HepG2 (cell line): ENCODE data around the gene HSPA1A. TPM values are rescaled to one million over a fixed set of nuclear protein-coding genes. Genes with fewer than 3 reads are reported as not detected.

Experiments used
- AGO2 ChIP-seq: fragments of 200-400 bp; formaldehyde crosslinking; optimal IDR thresholded peaks from 2 replicates; pipeline ENCODE3; 2017; ENCODE audit warnings: mild to moderate bottlenecking, low read depth, low read length, moderate library complexity
- CCAR2 ChIP-seq: fragments of 200-400 bp; formaldehyde crosslinking; optimal IDR thresholded peaks from 2 replicates; pipeline ENCODE3; 2018; ENCODE audit warnings: low read depth, mild to moderate bottlenecking, low read length, moderate library complexity
- DNMT3B ChIP-seq: conservative IDR thresholded peaks from 2 replicates; pipeline ENCODE4 v1.6.1; 2016; ENCODE audit warnings: missing biosample characterization, control low read depth
- GFI1 ChIP-seq: sonication (generic); formaldehyde crosslinking; IDR thresholded peaks from 2 replicates; pipeline ENCODE4 v1.5.0; 2020; ENCODE audit warnings: missing genetic modification reagents, mild to moderate bottlenecking, borderline replicate concordance
- HDAC2 ChIP-seq: sonication (generic); formaldehyde crosslinking; IDR thresholded peaks from 2 replicates; pipeline ENCODE4 v1.4.0; 2020; ENCODE audit warnings: missing genetic modification reagents
- KDM5B ChIP-seq: sonication (generic); formaldehyde crosslinking; IDR thresholded peaks from 2 replicates; pipeline ENCODE4 v1.4.0; 2020; ENCODE audit warnings: missing genetic modification reagents, mild to moderate bottlenecking, borderline replicate concordance
- MZF1 ChIP-seq: sonication (generic); formaldehyde crosslinking; IDR thresholded peaks from 2 replicates; pipeline ENCODE4 v1.8.1; 2023; ENCODE audit warnings: mild to moderate bottlenecking, missing genetic modification reagents, borderline replicate concordance
- NKX3-1 ChIP-seq: sonication (generic); formaldehyde crosslinking; IDR thresholded peaks from 2 replicates; pipeline ENCODE4 v1.5.0; 2020; ENCODE audit warnings: missing genetic modification reagents
- ONECUT2 ChIP-seq: sonication (generic); formaldehyde crosslinking; IDR thresholded peaks from 2 replicates; pipeline ENCODE4 v1.4.0; 2020; ENCODE audit warnings: missing genetic modification reagents
- RXRB ChIP-seq: IDR thresholded peaks from 2 replicates; pipeline ENCODE4 v1.6.1; 2016; ENCODE audit warnings: borderline replicate concordance, missing genetic modification reagents, missing compliant biosample characterization
- SYNCRIP ChIP-seq: fragments of 200-400 bp; formaldehyde crosslinking; IDR thresholded peaks from 2 replicates; pipeline ENCODE4 v1.6.1; 2018; ENCODE audit warnings: mild to moderate bottlenecking, low read depth, low read length; ENCODE audit not compliant: insufficient read depth
- YEATS4 ChIP-seq: sonication (generic); formaldehyde crosslinking; IDR thresholded peaks from 2 replicates; pipeline ENCODE4 v1.4.0; 2020; ENCODE audit warnings: missing genetic modification reagents, borderline replicate concordance
- ZNF251 ChIP-seq: sonication (generic); formaldehyde crosslinking; IDR thresholded peaks from 2 replicates; pipeline ENCODE4 v1.9.0; 2021; ENCODE audit warnings: mild to moderate bottlenecking, missing genetic modification reagents
- ZNF678 ChIP-seq: sonication (generic); formaldehyde crosslinking; IDR thresholded peaks from 2 replicates; pipeline ENCODE4 v1.4.0; 2020; ENCODE audit warnings: mild to moderate bottlenecking, missing genetic modification reagents
- ZNF724P ChIP-seq: sonication (generic); formaldehyde crosslinking; IDR thresholded peaks from 2 replicates; pipeline ENCODE4 v1.8.0; 2022; ENCODE audit warnings: missing genetic modification reagents, borderline replicate concordance
- polyA plus RNA-seq, 8 experiments: library from polyadenylated mRNA; depleted of rRNA in 3 of 8; stranded (reverse) in 7 of 8; unstranded in 1 of 8; fragments of >200 nt; fragmentation: Illumina TruSeq in 4 of 8; extraction: Trizol in 4 of 8; gene quantifications; 2 replicates each; pipeline versions ENCODE4 v1.2.1 to v1.2.3, GENCODE V29; 2011 to 2016; ENCODE audit warnings: low read depth in 4 of 8, missing spikeins in 1 of 8, mixed read lengths in 1 of 8; ENCODE audit not compliant: insufficient read depth in 1 of 8
- total RNA-seq, 5 experiments: library from RNA; depleted of rRNA; stranded (reverse); fragments of >200 nt; fragmentation: Illumina TruSeq; extraction: Trizol; gene quantifications; 2 replicates each; pipeline ENCODE4 v1.2.3, GENCODE V29; 2016; ENCODE audit warnings: low read depth in 1 of 5
- TF ChIP-seq, protein P1 (sequence below): sonication (generic); formaldehyde crosslinking; IDR thresholded peaks from 2 replicates; pipeline ENCODE4 v1.5.1; 2020; ENCODE audit warnings: mild to moderate bottlenecking, moderate library complexity, missing genetic modification reagents
- TF ChIP-seq, protein P2 (sequence below): conservative IDR thresholded peaks from 2 replicates; pipeline ENCODE4 v1.6.1; 2018; ENCODE audit warnings: missing genetic modification reagents
- TF ChIP-seq, protein P3 (sequence below): sonication (generic); formaldehyde crosslinking; IDR thresholded peaks from 2 replicates; pipeline ENCODE4 v1.8.0; 2022; ENCODE audit warnings: mild to moderate bottlenecking, missing genetic modification reagents, moderate library complexity
- TF ChIP-seq, protein P4 (sequence below): sonication (generic); formaldehyde crosslinking; IDR thresholded peaks from 2 replicates; pipeline ENCODE4 v1.8.1; 2022; ENCODE audit warnings: mild to moderate bottlenecking, missing genetic modification reagents
- TF ChIP-seq, protein P5 (sequence below): sonication (generic); formaldehyde crosslinking; IDR thresholded peaks from 2 replicates; pipeline ENCODE4 v1.9.0; 2021; ENCODE audit warnings: missing genetic modification reagents, borderline replicate concordance
- TF ChIP-seq, protein P6 (sequence below): sonication (generic); formaldehyde crosslinking; IDR thresholded peaks from 2 replicates; pipeline ENCODE4 v1.8.0; 2022; ENCODE audit warnings: mild to moderate bottlenecking, missing genetic modification reagents

Gene HSPA1A
- total and polyA plus RNA-seq, 2 of the 13 experiments (the other 11 are each of a cell fraction or from before 2014, with no cell fraction given), result 44.5 to 85.0 TPM

DNA sequence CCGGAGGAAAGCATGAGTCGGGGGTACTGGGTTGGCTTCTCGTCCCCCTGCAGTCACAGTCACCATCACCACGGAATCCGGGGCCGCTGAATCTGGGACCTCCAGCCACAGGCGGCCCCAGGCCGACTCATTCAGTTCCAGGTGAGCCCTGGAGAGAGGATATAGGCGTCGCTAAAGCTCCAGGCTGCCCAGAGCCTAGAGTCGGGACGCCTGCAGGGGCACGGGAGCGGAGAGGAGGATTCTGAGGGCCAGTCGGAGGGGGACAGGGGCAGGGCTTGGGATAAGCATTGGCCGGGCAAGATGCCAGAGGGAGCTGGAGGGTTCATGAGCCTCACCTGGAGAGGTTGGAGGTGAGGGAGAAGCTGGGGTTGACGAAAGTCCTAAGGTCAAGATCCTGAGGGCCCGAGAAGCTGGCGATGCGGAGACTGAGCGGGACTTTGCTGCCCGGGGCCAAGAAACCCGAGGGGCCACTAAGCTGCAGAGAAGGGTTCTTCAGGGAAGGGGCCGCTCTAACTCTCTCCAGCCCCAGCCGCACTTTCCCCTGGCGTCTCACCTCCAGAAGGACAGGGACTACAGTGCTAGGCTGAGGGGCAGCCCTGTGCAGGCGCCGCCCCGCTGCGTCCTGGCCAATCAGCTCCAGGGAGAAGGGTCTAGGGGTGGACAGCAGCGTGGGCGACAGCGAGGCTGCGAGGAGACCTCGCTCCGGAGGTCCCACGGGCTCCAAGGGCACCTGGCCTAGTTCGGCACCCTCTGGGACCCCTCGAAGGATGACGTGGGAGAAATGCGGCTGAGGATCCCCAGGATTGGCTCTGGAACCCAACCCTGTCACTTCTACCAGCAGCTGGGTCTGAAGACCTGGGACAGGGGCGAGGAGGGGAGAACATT lies 49.2 kb upstream of the HSPA1A start (continued):
- TF ChIP-seq RXRB (CRISPR knock-in tag) (0 out of 2 replicates have a peak, but pooled peaks have one; percentile 31), YEATS4 (peak; percentile 52; the same call in 1 of the 2 replicates), HDAC2 (CRISPR knock-in tag) (0 out of 2 replicates have a peak, but pooled peaks have one; percentile 46), KDM5B (peak; percentile 63), AGO2 (no peak), MZF1 (CRISPR knock-in tag) (no peak), ZNF678 (no peak), GFI1 (CRISPR knock-in tag) (peak; percentile 66; the same call in 1 of the 2 replicates), ONECUT2 (no peak), CCAR2 (no peak), NKX3-1 (no peak), ZNF251 (CRISPR knock-in tag) (no peak), DNMT3B (CRISPR knock-in tag) (no peak), SYNCRIP (no peak), ZNF724P (CRISPR knock-in tag) (0 out of 2 replicates have a peak, but pooled peaks have one; percentile 15)
- TF ChIP-seq, protein P1, sequence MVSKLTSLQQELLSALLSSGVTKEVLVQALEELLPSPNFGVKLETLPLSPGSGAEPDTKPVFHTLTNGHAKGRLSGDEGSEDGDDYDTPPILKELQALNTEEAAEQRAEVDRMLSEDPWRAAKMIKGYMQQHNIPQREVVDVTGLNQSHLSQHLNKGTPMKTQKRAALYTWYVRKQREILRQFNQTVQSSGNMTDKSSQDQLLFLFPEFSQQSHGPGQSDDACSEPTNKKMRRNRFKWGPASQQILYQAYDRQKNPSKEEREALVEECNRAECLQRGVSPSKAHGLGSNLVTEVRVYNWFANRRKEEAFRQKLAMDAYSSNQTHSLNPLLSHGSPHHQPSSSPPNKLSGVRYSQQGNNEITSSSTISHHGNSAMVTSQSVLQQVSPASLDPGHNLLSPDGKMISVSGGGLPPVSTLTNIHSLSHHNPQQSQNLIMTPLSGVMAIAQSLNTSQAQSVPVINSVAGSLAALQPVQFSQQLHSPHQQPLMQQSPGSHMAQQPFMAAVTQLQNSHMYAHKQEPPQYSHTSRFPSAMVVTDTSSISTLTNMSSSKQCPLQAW, result peak; percentile 33; the same call in 1 of the 2 replicates
- TF ChIP-seq, protein P2, sequence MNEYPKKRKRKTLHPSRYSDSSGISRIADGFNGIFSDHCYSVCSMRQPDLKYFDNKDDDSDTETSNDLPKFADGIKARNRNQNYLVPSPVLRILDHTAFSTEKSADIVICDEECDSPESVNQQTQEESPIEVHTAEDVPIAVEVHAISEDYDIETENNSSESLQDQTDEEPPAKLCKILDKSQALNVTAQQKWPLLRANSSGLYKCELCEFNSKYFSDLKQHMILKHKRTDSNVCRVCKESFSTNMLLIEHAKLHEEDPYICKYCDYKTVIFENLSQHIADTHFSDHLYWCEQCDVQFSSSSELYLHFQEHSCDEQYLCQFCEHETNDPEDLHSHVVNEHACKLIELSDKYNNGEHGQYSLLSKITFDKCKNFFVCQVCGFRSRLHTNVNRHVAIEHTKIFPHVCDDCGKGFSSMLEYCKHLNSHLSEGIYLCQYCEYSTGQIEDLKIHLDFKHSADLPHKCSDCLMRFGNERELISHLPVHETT, result no peak
- TF ChIP-seq, protein P3, sequence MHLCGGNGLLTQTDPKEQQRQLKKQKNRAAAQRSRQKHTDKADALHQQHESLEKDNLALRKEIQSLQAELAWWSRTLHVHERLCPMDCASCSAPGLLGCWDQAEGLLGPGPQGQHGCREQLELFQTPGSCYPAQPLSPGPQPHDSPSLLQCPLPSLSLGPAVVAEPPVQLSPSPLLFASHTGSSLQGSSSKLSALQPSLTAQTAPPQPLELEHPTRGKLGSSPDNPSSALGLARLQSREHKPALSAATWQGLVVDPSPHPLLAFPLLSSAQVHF, result 0 out of 2 replicates have a peak, but pooled peaks have one; percentile 33
- TF ChIP-seq, protein P4, sequence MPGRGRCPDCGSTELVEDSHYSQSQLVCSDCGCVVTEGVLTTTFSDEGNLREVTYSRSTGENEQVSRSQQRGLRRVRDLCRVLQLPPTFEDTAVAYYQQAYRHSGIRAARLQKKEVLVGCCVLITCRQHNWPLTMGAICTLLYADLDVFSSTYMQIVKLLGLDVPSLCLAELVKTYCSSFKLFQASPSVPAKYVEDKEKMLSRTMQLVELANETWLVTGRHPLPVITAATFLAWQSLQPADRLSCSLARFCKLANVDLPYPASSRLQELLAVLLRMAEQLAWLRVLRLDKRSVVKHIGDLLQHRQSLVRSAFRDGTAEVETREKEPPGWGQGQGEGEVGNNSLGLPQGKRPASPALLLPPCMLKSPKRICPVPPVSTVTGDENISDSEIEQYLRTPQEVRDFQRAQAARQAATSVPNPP (CRISPR knock-in tag), result no peak
- TF ChIP-seq, protein P5, sequence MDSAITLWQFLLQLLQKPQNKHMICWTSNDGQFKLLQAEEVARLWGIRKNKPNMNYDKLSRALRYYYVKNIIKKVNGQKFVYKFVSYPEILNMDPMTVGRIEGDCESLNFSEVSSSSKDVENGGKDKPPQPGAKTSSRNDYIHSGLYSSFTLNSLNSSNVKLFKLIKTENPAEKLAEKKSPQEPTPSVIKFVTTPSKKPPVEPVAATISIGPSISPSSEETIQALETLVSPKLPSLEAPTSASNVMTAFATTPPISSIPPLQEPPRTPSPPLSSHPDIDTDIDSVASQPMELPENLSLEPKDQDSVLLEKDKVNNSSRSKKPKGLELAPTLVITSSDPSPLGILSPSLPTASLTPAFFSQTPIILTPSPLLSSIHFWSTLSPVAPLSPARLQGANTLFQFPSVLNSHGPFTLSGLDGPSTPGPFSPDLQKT, result no peak
- TF ChIP-seq, protein P6, sequence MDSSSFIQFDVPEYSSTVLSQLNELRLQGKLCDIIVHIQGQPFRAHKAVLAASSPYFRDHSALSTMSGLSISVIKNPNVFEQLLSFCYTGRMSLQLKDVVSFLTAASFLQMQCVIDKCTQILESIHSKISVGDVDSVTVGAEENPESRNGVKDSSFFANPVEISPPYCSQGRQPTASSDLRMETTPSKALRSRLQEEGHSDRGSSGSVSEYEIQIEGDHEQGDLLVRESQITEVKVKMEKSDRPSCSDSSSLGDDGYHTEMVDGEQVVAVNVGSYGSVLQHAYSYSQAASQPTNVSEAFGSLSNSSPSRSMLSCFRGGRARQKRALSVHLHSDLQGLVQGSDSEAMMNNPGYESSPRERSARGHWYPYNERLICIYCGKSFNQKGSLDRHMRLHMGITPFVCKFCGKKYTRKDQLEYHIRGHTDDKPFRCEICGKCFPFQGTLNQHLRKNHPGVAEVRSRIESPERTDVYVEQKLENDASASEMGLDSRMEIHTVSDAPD (CRISPR knock-in tag), result no peak
